Hepatocyte (in vitro differentiated cells): ENCODE data around the gene LRRC47.

ENCODE experiments used
- CTCF ChIP-seq: fragments of 200-600 bp; sonication (generic); IDR thresholded peaks from 2 replicates; pipeline ENCODE4 v1.5.1; 2016; ENCODE audit warnings: antibody characterized with exemption, mild to moderate bottlenecking; ENCODE audit not compliant: poor library complexity
- EZH2 ChIP-seq: fragments of 200-600 bp; sonication (generic); IDR thresholded peaks from 2 replicates; pipeline ENCODE4 v1.6.1; 2016; ENCODE audit warnings: antibody characterized with exemption, mild to moderate bottlenecking, borderline replicate concordance
- EZH2phosphoT487 ChIP-seq: fragments of 200-600 bp; sonication (generic); IDR thresholded peaks from one replicate; pipeline ENCODE4 v1.6.1; 2018; ENCODE audit warnings: antibody characterized with exemption, mild to moderate bottlenecking, low read depth, moderate library complexity; ENCODE audit not compliant: unreplicated experiment, severe bottlenecking

DNA sequence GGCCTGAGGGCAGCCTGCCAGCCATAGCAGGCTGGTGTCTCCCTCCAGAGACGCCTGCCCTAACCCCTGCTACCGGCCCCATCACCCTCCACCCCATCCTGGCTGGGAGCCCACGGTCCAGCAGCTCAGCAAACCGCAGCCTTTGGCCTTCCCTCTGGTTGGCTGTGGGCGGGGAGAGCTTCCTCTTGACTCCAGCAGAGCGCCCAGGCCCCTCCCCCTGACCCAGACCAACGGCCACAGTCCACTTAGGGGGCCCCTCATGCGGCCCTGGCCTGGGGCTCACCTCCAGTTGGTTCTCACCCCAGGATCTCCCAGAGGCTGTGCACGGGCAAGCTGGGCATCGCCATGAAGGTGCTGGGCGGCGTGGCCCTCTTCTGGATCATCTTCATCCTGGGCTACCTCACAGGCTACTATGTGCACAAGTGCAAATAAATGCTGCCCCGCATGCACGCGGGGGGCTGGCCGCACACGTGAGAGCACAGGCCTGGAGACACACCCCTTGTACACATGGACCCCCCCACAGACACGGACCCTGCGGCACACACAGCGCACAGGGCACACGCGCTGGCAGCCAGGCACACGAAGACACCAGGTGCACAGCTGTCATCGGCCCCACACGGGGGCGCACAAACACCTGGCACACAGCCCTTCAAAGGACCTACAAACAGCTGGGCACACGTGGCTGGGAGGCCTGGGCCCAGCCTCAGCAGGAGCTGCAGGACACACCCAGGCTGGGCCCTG lies 20.6 kb downstream of the LRRC47 start:
- TF ChIP-seq EZH2 (no peak), CTCF (peak; percentile 28), EZH2phosphoT487 (no peak)
